ACHN (cell line): ENCODE data around the gene OTP.

Experiments used
- DNase-seq: peaks from one replicate; pipeline ENCODE4 v3.0.0-alpha.2; 2015
- in situ Hi-C: cut with HindIII; loops from 2 replicates; pipeline ENCODE4 v1.10.0; 2017; ENCODE audit warnings: low sequenced_read_pairs, low pct_ligation_motif_present, low pct_unique_long_range_greater_than_20kb

Gene OTP

DNA sequence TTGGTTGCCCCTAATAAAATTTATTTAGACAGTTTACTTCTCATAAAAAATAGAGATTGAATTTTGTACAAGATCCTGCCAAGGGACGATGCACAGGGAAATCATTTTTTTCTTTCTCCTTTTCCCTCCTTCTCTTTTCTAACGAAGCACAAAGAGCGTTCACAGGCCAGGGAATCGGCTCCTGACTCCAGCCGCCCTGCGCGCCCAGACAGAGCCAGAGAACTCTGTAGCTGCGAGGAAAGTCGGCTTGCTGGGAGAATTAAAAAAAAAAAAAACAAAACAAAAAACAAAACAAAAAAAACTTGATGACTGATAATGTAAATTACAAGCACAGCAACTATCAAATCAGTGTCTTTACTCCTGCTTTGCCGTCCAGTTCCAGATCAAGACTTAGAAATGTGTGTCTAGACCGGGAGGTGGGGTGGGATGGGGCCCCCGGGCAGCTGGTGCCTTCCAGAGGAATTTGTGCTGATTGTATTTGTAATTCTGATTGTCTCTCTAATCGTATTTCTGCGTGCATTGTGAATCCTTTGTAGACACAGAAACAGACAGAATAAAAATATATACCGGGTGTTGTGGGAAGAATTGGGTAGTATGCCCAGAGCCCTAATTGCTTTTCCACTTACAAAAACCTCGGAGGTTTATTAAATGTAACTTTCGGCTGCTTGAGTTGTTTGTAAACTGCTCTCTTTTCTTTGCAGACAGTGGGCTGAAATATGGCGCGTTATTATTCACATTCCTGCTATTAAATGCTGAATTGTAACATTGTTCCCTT, 3.6 kb upstream of the OTP start:
- DNase-seq: no peak
- in situ Hi-C loops: no loop called here

- in situ Hi-C loops: no loop called here
- DNase-seq: no peak
Measured at GRCh38 chr5:77641397-77641943, 3.0 kb upstream of the OTP start.

DNA sequence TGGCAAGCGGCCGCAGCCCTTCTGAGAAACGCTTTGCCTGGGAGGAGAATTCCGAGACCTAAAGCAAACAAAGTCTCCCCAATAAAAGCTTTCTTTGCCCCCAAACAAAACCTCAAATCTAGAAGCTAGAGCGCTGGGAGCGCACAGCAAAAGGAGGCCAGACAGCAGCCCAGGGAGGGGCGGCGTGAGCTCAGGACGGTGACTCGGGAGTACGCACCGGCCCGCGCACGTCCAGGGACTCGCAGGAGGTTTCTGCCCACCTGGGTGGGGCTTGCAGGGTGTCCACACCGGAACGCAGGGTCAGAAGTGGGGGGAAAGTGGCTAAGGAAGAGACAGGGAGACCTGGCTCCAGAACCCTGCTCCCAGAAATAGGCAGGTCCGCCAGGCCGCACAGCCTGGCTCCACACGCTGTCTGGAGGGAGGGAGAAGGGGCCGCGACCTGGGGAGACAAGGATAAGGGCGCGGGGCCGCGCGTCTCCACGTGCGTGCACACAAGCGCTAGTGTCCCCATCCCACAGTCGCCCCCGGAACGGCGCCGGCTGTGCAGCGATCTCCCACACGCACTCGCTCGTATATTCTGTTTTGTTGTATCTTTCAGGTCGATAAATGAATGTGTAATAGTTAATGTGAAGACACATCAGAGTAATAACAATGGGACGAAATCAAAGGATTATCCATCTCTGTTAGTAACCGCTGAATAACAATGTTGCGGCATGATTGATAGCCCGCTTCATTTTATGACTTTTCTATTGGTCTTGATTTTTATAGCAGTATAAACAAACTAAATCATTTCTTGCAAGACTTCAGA, 2.3 kb upstream of the OTP start:
- in situ Hi-C loops: no loop called here
- no peak for DNase-seq

DNA sequence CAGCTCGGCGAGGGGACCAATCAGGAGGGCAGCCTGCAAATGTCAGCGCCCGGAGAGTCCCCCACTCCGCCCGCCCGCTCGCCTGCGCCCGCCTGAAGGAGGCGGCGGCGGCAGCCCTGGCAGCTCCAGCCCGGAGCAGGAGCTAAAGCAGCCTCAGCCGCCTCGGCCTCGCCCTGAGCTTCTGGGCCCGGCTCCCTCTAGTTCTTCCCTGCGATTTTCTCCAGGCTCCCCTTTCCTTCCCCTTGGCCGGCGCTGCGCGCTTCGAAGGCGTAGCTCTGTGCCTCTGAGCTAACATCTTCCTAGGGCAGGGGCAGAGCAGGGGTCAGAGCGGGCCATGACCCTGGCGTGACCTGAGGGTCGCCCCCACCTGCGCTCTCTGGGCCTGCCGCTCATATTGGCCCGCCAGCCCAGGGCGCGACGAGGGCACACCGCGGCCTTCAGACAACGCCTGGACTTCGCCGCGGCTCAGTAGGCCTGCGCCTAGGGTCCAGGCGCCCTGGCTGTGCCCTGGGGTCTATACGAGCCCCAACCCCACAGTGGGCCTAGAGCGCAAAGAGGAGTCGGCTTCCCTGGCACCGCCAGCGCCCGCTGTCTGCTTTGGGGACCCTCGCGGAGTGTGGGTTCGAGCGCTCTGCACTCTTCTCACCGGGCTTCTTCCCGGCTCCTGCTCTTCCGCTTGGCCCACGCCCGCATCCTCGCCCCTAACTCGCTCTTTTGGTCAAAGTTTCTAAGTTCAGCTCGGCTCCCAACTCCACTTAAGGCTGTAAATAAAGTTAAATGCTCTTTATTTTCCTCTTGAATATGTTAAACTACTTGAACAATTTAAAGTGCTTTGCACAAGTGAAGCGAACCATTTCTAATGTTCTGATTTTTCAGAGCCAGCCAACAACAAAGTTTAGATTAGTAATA, 504 bp upstream of the OTP start:
- DNase-seq: no peak
- in situ Hi-C loops: no loop called here

GRCh38 chr5:77637170-77637997, 1.1 kb downstream of the OTP start:
- DNase-seq: no peak
- in situ Hi-C loops: no loop called here

DNA sequence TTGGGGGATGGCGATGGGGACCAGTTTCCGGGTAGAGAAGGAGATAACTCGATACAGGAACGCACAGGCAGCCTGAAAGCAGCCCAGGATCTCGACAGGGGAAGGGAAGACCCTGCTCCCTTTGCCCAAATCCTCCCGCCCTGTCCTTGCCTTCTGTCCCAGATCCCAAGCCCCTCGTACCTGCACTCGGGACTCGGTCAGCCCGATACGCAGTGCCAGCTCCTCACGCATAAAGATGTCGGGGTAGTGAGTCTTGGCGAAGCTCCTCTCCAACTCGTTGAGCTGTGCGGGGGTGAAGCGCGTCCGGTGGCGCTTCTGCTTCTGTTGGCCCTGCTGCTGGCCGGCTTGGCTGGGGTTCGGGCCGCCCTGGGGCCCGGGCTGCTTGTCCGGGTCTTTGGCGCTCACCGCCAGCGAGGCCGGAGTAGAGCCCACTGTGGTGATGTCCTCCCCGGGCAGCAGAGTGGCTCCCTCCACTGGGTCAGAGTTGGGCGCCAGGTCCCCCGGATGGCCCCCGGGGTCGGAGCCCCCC, 1.8 kb downstream of the OTP start:
- in situ Hi-C loops: no loop called here
- DNase-seq: no peak

DNA sequence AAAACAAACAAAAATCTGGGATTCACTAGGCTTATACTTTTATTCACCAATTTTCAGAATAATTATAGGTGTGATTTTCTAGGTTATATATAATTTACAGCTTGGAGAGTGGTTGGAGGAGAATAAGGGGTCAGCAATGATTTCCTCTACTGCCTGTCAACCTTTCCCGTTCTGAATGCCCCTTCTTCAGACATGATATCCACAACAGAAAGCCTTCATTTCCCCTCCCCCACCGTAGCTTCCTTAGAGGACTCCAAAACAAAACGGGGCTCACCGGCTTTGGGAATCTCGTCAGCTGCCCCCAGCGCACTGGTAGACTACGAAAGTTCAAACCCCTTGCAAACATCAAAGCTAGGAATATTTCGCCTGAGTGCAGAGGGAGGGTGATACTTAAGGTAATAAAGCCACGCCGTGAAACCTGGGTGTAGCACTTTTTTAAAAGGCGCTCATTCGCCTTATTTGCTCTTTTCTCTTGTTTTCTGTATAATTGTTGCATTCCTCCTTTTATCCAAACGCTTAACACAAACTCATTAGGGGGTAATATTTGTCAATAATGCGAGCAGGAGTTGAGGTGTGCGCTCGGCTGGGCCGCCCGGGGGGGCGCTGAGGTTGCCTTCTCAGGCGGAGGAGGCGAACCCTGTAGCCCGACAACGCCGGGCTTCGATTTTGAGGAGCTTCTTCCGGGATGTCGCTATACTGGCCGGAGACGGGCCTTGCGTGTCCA, 2.4 kb downstream of the OTP start:
- in situ Hi-C loops: no loop called here
- no peak for DNase-seq

DNA sequence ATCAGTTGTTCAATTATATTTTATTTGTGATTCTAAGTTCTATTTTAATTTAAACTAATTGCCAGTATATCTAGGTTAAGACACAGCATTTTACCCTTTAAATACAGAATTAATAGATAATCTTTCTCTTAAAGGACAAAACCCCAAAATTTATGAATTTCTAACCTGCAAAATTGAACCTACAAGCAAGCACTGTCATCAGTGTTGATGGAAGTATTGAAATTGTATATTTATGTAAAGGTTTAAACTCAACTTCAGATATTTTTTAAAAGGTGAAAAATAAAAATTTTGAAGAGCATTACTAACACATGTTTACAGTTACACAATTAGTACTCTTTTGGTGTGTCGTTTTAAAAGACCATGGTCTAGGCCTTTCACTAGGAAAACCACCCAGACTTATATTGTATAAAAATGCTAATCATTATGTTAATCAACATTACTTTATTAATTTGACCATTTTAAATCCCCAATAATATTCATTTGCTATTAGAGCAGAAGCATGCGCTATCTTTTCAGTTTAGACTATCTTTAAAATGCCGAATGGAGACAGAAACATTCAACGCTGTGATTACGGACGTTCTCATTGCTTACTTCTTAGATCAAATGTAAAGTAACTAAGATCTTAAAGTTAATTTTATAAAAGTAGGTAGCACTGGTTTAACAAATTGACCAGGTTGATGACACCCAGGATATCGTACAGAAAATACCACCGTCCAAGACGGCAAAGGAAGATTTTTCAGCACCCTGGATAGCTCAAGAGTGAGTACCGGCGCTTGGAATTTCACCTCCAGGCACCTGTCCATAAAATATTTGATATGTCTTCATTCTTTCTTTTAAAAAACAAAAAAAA, 3.2 kb downstream of the OTP start:
- in situ Hi-C loops: no loop called here
- DNase-seq: peak; percentile 17

DNA sequence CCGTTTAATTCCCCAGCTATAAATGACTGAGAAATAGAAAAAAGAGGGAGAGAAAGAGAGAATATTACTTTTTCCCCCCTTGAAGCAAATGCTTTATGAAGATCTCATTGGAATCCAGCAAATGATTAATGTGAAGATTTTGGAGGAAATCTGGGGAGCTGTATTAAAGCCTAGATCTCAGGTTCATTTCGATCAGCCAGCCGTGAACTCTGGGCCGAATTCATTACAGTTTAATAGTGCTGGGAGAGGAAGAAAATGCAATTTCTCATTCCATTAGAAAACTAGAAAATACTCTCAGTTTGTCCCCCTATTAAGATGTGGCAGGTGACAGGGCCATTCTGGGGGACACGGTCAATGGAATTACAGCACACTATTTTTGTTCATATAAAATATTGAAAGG, 4.8 kb downstream of the OTP start:
- in situ Hi-C loops: no loop called here
- DNase-seq: no peak

DNA sequence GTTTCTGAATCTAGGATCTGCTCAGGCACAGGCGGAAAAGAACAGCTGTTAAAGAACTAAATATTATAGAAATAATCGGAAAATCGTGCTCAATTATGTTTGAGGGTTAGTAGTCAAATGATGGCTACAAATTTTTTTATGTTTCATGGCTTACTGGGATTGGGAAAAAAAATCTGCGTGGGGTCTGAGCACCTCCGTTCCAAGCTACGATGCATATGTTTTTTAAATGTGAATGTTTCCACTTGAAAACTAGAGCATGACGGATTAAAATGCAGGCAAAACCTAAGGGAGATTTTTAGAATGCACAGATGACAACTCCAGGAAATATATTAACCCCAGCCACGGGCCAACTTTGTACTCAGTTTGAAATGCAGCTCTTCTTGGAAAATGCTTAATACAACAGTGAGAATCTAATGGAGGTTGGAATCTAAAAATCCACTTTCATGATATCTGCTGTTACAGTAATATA, 5.3 kb downstream of the OTP start:
- DNase-seq: no peak
- in situ Hi-C loops: no loop called here

DNA sequence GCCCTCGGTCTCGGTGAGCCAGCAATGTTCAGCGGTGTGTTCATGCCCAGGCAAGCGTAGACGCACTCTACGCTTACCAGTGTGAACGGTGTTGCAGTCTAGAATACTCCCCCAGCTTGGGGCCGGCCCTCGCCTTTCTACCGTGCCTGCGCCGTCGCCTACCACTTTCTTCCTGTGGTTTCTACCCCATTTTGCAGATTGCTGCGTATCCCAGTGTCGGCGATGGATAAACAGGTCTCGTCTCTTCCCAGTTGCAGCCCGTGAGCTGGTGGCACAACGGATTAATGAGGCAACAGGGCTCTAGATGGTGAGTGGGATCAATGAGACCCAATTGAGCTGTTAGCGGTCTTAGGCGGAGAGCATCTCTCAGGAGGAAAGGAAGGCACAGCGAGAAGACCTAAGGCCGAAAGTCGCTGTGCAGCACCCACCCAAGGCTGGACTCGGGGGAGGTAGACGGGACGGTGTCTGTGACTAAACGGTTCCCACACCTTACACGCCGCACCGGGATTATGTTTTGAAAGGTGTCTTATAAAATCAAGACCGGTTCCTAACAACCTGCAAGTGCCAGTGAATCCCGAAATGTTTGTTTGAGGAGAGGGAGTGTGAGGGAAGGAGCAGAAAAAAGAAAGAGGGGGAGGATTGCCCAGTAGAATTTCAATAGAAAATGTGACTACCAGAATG, 5.8 kb downstream of the OTP start:
- no peak for DNase-seq
- in situ Hi-C loops: no loop called here

DNA sequence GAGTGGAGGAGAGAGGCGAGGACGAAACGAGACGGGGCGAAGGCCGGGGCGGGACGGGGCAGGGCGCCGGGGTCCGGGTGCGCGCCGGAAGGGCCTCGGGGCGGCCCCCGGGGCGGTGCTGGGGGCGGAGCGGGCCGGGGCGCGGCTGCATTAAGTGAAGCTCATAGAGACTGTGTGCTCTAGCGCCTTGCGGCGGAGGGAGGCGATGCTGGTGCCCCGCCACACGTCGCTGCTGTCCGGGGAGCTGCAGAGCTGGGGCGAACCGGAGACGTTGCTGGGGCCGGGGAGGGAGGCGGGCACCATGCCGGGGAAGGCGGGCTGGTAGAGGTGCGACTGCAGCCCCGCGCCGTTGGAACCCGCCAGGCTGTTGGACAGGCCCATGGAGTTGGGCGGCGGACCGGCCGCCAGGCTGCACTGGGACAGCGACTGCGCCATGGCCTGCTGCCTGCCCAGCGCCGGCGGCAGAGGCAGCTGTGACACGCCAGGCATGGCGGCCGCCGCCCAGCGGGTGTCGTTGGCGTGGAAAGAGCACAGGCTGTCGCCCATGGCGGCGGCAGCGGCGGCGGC, 8.3 kb downstream of the OTP start:
- in situ Hi-C loops: no loop called here
- DNase-seq: peak; percentile 71

- in situ Hi-C loops: no loop called here
- peak; percentile 9 for DNase-seq
Measured at GRCh38 chr5:77629509-77630113, 8.9 kb downstream of the OTP start.

DNA sequence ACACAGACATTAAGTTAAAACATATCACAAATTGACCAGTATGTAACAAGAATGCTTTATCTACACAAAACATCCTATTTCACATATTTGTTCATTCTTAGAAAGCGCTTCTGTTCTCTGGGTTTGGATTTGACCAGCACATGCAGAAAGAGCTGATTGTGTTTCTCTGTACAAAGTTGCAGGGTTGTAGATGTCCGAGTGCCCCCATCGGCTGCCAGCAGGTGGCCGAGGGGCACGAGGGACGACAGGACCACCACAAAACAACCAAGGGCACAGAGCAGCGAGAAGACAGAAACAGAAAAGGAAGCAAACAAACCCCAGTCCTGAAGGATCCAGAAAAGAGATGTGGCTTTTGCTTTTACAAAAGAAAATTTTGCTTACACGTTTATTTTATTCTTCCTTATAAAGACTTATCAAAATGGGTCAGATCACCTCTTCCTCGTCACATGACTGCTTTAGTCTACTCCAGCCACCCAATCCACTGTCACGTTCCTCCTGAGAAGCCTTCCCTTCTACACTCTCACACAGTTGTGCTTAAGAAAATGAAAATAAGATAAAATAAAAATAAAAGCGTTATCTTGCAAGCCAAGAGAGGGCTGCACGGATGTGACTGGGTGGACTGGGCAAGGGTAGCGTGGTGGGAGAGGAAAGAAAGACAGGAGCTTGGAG, 9.5 kb downstream of the OTP start:
- in situ Hi-C loops: no loop called here

More for the DNA sequence above, 9.5 kb downstream of the OTP start:
- peak; percentile 9 for DNase-seq
